Forelimb muscle (tissue), 1 donor: ENCODE measurements around the gene SLC52A1. TPM values are rescaled to one million over a fixed set of nuclear protein-coding genes. Genes with fewer than 3 reads are reported as not detected.
A peak's percentile ranks its signal among the peaks of the same experiment; 100 is the strongest.
"Not testable (repeated sequence)": the region's sequence is repeated elsewhere in the genome, so short reads cannot be mapped to it uniquely, and the experiment has no call there.

Experiments
- DNase-seq: peaks from one replicate; pipeline ENCODE4 v3.0.0-alpha.2; 2013; ENCODE audit warnings: low read depth
- polyA plus RNA-seq: library from polyadenylated mRNA; unstranded; fragments of 120-200 nt; gene quantifications from one replicate; pipeline ENCODE4 v1.2.1, GENCODE V29; 2013; ENCODE audit not compliant: insufficient read length

Gene SLC52A1
- 0.08 TPM for polyA plus RNA-seq

DNA sequence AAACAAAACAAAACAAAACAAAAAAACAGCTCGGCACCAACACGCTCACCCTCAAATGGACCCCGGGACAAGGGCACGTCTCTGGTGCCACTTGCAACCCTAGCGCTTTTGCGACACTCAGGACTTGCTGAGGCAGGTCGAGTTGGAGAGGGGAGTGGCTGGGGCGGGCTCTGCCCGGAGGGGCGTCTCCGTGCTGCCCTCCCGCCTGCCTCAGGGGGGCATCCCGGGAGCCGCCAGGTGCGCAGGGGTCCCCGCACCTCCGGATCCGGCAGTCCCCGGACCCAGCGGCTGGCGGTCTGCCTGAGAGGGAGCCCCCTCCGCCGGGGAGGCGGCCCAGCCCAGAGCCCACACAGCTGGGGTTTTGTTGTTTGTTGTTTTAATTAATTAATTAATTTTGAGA is at the start of gene SLC52A1:
Gene SLC52A1, minus strand, starts transcription at position 112 of the 400 bp plus-strand sequence. CDS start 820 bp downstream, outside the sequence.
- no peak for DNase-seq

DNA sequence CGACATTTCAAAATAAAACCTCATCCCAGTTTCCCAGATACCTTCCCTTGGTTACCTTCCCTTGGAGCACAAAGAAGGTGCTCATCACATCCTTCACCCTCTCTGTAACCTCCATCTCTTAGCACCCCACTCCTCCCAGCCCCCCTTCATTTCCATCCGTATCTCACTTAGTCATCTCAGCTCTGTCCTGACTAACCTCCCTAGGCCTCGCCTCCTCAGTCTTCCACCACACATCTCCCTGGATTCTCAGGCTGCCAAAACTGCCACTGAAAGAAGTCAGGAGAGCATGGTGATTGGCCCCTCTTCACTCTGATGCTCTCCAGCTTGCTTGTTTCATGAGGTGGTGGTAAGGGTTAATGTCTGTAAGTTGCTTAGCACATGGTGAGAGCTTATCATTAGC is 45.4 kb upstream of the SLC52A1 start:
- no peak for DNase-seq

DNA sequence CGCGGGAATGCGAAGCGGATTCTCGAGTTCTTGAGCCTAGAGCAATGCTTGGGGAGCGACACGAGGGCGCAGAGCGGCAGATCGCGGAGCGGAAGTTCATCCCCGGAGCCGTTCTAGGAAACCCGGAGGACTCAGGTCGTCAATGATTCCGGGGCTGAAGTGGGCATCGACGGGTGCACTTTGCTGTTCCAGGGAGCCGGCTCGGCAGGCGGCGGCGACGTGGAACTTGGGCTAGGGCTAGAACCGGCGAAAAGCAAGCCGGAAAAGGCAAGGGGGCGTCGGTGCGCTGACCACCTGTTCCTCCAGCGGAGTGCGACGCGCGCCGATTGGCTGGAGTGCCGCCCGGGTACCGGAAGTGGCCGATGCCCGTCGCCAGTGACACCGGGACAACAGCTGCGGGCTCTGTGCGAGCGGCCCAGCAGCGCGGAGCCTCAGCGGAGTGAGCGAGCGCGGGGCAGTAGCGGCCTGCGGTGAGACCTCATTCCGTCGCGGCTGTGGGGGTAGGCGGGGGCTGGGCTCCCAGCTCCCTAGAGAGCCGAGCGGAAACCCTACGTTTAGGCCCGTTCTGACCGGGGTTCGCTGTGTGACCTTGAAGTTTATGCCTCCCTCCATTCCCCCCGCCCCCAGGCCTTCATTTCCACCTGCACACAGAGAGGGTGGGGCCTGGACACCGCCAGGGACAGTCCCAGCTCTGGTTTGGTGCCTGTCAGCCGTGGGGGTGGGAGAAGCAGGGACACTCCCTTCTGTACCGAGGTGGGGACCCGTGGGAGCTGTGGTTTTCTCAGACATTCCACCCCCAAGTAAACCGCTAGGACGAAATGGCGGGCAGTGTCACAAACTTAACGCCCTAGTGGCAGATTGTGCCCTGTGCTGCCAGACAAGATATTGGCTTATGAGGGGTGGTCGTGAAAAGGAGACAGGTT is 43.1 kb upstream of the SLC52A1 start, which contains the start of gene ZFP3:
Gene ZFP3, plus strand, starts transcription at position 362 of the 923 bp plus-strand sequence. CDS start 13,038 bp downstream, outside the sequence.
- no peak for DNase-seq

DNA sequence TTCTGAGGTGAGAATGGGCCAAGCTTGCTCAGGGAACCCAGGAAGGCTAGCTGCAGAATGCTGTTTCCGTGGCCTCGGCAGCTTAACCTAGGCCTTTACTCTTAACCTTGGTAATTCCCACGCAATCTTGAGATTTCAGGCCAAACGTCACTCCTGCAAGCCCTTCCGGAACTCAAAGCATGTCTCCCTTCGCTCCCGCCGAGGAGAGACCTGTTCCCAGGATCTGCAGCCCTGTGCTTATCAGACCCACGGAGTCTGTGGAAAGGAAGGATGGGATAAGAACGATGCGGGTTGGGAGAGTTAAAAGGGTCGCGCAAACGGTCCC is 42.5 kb upstream of the SLC52A1 start:
- no peak for DNase-seq

DNA sequence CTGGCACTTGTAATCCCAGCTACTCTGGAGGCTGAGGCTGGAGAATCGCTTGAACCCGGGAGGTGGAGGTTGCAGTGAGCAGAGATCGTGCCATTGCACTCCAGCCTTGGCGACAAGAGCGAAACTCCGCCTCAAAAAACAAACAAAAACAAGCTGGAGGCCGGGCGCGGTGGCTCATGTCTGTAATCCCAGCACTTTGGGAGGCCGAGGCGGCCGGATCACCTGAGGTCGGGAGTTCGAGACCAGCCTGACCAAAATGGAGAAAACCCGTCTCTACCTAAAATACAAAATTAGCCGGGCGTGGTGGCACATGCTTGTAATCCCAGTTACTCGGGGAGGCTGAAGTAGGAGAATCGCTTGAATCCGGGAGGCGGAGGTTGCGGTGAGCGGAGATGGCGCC is 42.0 kb upstream of the SLC52A1 start:
- DNase-seq, result not testable (repeated sequence)

DNA sequence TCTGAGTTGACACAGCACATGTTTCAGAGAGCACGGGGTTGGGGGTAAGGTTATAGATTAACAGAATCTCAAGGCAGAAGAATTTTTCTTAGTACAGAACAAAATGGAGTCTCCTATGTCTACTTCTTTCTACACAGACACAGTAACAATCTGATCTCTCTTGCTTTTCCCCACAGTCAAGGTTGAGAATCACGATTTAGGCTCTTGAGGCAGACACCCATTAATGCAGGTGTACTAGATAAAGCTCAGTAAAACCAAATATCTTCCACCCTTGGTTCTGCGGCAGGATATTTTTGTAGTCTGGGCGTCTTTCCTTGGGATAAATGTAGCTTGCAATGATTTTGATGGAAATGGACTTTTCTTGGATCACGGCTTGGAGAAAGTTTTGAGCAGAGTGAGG is 40.2 kb upstream of the SLC52A1 start:
- not testable (repeated sequence) for DNase-seq

DNA sequence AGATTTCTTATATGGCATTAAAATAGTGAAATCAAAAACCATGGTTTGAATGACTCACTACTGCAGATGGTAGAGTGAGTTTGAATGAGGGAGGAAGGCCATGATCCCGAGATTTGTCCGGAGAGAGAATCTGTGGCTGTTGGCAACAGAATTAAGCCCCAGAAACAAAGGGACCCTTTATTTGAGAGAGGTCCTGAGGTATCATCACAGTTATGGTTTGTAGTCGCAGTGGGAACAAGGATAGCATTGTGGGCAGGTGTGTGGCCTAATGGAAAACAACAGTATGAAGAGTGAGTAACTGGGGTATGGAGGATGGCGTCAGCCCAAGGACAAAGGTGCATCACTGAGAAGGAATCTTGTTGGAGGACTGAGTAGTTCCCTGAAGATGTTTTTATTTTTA is 34.5 kb upstream of the SLC52A1 start:
- no peak for DNase-seq

DNA sequence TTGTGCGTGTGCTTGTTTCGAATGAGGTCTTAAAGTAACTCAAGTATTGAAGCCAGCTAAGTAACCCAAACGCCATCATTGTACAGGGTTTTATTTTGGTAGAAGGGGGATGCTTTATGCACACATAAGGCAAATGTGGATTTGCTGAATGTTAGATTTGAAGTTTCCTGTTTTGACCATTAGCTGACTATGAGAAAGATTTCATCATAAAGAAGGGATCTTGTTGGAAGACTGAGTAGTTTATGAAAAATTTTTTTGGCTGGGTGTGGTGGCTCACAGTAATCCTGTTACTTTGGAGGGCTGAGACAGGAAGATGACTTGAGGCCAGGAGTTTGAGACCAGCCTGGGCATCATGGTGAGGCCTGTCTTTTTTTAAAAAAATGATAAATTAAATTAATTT is 33.0 kb upstream of the SLC52A1 start:
- DNase-seq, result no peak

DNA sequence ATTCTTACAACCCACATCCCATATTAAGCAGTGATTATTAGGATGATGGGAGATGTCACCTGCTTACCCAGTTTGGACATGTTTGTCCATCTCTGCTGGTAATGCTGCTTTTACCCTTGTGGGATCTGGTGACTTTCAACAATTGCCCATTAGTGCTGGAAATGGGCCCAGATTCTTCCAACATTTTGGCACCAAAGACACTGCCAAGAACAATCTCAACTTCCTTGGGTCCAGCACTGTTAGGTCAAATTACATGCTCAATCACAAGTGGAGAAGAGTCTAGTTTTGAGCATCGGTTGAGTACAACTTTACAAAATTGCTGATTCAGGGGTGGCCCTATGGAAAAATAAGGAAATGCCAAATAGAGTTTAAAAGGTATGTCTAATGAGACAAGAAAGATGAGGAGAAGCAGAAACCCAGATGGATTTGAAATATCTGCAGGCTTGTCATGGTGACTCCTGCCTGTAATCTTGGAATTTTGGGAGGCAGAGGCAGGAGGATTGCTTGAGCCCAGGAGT is 30.1 kb upstream of the SLC52A1 start:
- DNase-seq, result no peak

DNA sequence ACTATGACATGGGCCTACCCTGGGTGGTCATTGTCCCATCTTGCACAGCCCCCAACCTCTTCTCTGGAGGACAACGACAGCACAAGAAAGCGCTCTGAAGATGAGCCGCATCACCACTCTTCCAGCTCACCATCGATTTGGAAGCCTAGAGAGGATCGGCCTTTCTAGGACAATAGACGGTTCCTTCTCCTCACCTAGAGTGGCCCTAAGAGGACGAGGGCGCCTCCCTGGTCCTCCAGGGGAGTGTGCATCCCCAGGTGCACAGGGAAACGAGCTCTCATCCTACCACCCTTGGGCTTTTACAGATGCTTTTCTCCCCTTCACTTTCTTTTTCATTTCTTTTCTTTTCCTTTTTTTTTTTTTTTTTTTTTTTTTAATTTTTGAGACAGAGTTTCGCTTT is 20.3 kb upstream of the SLC52A1 start:
- DNase-seq, result no peak

DNA sequence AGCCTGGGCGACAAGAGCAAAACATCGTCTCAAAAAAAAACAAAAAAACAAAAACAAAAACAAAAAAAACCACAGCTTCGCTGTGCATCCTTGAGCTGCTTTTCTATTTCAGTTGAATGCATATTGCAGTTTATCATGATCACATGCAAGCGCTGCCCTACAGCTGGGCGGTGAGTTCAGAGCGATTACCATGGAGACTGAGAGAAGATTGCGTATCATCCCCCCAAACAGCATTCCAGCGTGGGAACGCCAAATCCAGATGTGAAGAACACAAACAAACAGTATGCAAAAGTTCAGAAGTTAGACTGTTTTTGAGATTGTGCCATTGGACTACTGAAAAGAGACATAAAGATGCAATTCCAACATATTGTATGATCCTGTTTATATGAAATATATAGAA is 15.1 kb upstream of the SLC52A1 start:
- DNase-seq, result peak; percentile 68

DNA sequence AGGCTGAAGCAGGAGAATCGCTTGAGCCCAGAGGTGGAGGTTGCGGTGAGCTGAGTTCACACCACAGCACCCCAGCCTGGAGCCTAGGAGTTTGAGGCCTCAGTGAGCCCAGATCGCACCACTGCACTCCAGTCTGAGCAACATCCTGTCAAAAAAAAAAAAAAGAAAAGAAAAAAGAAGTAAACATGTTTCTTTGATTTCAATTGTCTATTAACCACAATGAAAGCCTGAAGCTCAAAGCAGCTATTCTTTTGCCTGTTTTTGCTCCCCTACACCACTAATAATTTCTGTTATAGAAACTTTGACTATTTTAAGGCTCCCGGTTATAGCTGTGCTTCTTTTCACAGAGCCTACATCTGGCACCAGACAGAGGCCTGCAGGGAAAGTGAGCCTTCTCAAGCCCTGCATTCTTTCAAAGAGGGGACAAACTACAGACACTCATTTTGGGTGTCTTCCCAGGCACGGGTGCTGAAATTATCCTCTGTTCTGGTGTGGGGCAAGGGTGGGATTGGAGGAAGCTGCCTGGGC is 14.2 kb upstream of the SLC52A1 start:
- no peak for DNase-seq

DNA sequence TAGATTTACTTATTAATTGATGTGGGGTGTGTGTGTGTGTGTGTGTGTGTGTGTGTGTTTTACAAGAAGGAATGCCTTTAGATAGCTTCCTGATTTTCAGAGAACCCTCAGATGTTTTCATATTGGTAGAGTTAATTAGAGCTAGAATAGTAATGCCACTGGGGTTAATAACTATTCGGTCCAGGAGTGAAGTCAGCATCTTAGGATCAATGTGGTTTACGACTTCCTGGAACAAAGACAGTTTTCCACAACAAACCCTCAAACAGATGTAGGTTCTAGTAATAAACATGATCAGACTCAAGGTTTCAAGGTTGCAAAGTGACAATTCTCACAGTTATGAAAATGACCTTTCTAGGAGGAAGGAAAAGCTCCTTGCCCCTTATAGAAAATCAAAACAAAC is 12.2 kb upstream of the SLC52A1 start:
- no peak for DNase-seq

DNA sequence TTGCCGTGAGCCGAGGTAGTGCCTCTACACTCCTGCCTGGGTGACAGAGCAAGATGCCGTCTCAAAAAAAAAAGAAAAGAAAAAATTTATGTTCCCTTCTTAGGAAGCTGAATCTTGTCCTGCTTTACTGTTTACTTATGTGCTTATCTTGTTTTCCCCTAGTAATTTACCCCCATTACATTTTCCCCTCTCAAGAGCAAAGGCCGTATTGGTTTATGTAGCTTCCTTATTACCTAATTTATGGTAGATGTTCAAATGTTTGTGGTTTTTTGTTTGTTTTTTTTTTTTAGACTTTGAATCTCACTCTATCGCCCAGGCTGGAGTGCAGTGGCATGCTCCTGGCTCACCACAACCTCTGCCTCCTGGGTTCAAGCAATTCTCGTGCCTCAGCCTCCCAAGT is 10.3 kb upstream of the SLC52A1 start:
- no peak for DNase-seq

DNA sequence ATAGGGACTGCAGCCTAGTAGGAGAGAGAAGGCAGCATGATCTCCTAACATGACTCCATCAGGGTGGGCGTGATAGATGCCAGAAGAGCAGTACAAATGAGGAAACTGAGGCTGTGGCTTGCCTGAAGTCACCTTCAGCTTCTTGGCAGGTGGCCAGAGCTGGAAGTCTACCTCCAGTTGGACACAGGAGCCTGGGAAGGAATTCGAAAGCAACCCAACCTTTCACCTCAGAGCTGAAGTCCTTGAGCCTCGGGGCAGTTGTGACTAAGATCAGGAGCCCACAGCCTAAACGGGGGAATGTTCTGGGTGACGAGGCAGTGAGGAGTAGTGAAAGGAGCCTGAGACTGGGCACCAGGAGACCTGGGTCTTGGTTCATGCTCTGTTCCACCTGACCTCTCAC is 9.4 kb upstream of the SLC52A1 start:
- DNase-seq, result no peak

DNA sequence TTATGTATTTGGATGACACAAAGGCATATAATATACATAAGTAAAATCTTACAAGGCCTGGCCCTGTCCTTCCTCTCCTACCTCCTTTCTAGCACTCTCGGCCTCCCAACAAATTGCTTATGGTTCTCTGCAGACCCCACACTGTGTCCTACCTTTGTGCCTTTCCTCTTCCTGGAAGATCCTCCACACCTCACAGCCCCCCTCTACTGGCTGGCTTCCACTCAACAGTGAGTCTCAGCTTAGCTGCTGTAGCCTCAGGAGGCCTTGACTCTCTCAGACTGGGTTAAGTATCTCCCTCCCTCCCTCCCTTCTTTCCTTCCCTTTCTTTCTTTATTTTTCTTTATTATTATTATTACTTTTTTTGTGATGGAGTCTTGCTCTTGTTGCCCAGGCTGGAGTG is 8.3 kb upstream of the SLC52A1 start:
- no peak for DNase-seq

DNA sequence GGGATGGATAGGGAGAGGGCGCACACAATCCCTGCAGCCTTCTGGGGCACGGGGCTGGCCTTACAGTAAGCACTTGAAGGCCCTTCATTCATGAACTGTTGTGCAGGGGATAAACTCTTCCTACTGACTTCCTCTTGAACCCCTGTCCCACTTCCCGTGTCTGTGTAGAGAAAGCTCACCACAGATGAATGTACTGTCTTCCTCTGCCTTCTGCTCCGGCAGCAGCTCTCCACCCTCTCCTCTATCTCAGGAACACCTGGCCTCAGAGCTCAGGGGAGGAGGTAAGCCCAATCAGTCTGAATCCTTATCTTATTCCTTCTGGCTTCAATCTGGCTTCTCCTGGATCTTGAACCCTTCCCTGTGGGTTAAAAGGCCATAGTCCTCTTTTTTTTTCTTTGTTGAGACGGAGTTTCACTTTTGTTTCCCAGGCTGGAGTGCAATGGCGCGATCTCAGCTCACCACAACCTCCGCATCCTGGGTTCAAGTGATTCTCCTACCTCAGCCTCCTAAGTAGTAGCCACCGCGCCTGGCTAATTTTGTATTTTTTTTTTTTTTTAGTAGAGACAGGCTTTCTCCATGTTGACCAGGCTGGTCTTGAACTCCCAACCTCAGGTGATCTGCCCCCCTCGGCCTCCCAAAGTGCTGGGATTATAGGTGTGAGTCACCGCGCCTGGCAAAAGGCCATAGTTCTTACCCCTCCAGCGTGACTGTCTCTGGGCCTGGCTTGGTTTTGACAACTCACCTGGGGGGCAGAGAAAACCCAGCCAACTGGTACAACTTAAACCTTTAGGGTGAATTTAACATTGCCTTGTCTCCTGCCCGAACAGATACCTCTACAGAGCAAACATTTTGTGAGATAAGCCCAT is 7.2 kb upstream of the SLC52A1 start:
- DNase-seq, result no peak

DNA sequence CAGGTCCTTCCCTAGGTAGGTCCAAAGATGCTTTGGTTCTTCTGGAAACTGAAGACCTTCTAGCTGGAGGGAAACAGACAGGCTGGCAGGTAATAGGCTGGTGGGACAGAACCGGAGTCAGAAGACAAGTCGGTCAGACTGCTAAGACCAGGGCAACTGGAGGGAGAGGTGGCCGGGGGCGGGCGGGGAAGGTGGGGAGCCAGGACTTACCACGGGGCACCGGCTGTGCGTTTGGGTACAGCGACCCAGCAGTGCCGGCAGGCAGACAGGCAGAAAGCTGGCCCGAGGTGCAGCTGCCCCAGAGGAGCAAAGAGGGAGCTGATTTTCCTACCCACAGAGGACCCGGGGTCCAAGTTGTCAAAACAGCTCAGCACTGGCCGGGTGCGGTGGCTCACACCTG is 575 bp downstream of the SLC52A1 start:
- DNase-seq, result no peak

DNA sequence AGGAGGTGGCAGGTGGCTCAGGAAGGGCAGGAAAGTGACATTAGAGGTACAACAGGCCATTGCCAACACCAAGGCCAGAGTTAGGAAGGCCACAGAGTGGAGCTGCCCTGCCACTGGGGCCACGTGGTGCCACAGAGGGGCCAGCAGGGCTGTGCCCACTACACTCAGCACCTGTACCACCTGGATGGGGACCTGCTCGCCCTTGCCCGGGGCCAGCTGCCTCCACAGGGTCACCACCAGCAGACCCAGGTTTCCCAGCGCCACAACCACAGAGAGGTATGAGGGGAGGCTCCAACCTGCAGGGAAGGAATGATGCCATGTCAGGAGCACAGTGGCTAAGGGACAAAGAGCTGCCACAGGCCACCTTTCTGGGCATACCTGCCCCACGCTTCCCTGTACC is 1.2 kb downstream of the SLC52A1 start:
- no peak for DNase-seq

DNA sequence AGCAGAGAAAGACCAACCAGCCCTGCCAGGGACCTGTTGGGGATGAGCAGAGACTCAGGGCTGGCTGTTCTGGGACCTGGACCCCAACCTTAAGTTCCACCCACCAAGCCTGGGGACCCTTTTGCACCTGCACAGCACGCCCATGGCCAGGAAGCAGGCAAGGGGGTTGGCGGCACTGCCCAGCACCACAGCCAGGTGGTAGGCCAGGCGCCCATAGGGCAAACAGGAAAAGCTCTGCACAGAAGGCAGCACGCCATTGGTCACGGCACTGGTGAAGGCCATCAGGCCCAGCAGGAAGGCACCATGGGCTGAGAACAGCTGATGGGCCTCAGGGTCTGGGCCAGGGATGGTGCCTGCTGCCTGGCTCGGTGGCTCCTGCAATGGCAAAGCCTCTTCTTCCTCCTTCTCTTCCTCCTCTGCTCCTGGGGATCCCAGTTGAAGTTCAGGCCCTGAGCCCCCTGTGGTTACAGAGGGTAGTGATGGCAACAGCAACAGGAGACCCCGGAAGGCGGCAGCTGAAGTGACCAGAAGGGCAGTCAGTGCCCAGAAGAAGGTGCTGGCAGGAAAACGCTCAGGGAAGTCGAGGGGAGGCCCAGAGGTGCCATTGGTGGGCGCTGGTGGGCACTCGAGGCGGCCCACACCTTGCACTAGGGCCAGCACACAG is 1.7 kb downstream of the SLC52A1 start:
- DNase-seq, result no peak

DNA sequence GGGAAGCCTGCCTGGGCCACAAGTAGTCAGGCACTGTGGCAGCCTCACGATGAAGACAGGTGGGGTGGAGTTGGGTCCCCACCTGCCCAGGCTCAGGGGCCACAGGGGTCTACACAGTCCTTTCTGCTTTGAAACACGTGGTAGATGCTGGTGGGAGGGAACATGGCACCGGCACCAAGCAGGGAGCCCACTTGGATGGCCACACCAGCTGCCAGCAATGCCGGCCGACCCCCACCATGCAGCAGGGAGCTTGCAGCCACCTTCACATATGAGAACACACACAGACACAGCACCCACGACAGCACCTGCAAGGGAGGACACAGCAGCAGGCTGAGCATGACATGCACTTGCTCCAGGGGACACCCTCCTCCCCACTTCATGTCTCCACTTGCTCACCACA is 2.4 kb downstream of the SLC52A1 start:
- no peak for DNase-seq
